Right atrium auricular region (tissue), 2 donors: ENCODE results near the gene TM9SF4. TPM values are rescaled to one million over a fixed set of nuclear protein-coding genes. Genes with fewer than 3 reads are reported as not detected.

ENCODE experiments used
- DNase-seq: peaks from one replicate; pipeline ENCODE4 v3.0.0-alpha.2; 2019; ENCODE audit warnings: low spot score
- H3K27ac ChIP-seq, 2 donors: fragments of 200-600 bp; sonication (generic); 1 replicate in 1 of 2; 2 replicates in 1 of 2; pipeline ENCODE4 v1.5.1; 2016 to 2019
- H3K27me3 ChIP-seq, 2 donors: fragments of 200-600 bp; sonication (generic); one replicate each; pipeline versions ENCODE4 v1.5.1 to v1.6.0; 2017 to 2019
- H3K36me3 ChIP-seq: fragments of 200-600 bp; sonication (generic); one replicate; pipeline ENCODE4 v1.5.1; 2016
- H3K4me1 ChIP-seq, 2 donors: fragments of 200-600 bp; sonication (generic); one replicate each; pipeline versions ENCODE4 v1.5.1 to v1.6.0; 2017 to 2019
- H3K4me3 ChIP-seq, 2 donors: fragments of 200-600 bp; sonication (generic); 1 replicate in 1 of 2; 2 replicates in 1 of 2; pipeline ENCODE4 v1.5.1; 2017 to 2019; ENCODE audit warnings: mild to moderate bottlenecking in 1 of 2, moderate library complexity in 1 of 2
- H3K9me3 ChIP-seq, 2 donors: fragments of 200-600 bp; sonication (generic); one replicate each; pipeline ENCODE4 v1.5.1; 2019
- CTCF ChIP-seq, 2 donors: fragments of 200-600 bp; sonication (generic); IDR thresholded peaks; one replicate each; pipeline ENCODE4 v1.5.1; 2019; ENCODE audit warnings: antibody characterized with exemption in 2 of 2
- total RNA-seq, 2 donors: library from RNA; depleted of rRNA; stranded (reverse); fragments of >200 nt; gene quantifications; one replicate each; pipeline ENCODE4 v1.1.0, GENCODE V29; 2016

TM9SF4 gene
- total RNA-seq, 2 donors from 2014 or later = 28.5 to 30.6 TPM

- Histone ChIP-seq H3K36me3 (no peaks in the 10 kb centered on the region), H3K9me3 (no peaks in the 10 kb centered on the region), H3K4me3 (no peak overlapping the region), H3K4me1 (no peaks in the 10 kb centered on the region), H3K27me3 (no peaks in the 10 kb centered on the region), H3K27ac (no peak overlapping the region)
- TF ChIP-seq CTCF (IDR thresholded peaks at IDR 0.05) = no peak
- no peak for DNase-seq
These were observed 10.7 kb upstream of the TM9SF4 start for GRCh38 chr20:32098786-32099185.

GRCh38 chr20:32108814-32109391 is 611 bp upstream of the TM9SF4 start:
- Histone ChIP-seq H3K27me3 (no peaks in the 10 kb centered on the region), H3K27ac (peak overlapping the region; percentile 97 to 99), H3K9me3 (no peaks in the 10 kb centered on the region), H3K36me3 (no peaks in the 10 kb centered on the region), H3K4me1 (peaks cover 0 to 26% of the 10 kb centered on the region in 2 donors), H3K4me3 (peak overlapping the region in 1 of 2 donors; percentile 90)
- no peak for TF ChIP-seq CTCF (IDR thresholded peaks at IDR 0.05)
- DNase-seq = no peak

- TF ChIP-seq CTCF (IDR thresholded peaks at IDR 0.05) = no peak
- peaks cover 0 to 34% of the 10 kb centered on the region in 2 donors for H3K4me1 ChIP-seq
- no peaks in the 10 kb centered on the region for H3K36me3 ChIP-seq
- H3K9me3 ChIP-seq = no peaks in the 10 kb centered on the region
- H3K4me3 ChIP-seq = peak overlapping the region; percentile 90 to 99
- no peaks in the 10 kb centered on the region for H3K27me3 ChIP-seq
- H3K27ac ChIP-seq = peak overlapping the region; percentile 97 to 99
- DNase-seq = no peak
These were observed 725 bp downstream of the TM9SF4 start for GRCh38 chr20:32110173-32110704.

- Histone ChIP-seq H3K9me3 (no peaks in the 10 kb centered on the region), H3K4me1 (peaks cover 0 to 34% of the 10 kb centered on the region in 2 donors), H3K4me3 (peak overlapping the region; percentile 90 to 99), H3K27ac (peak overlapping the region in 1 of 2 donors; percentile 97), H3K36me3 (no peaks in the 10 kb centered on the region), H3K27me3 (no peaks in the 10 kb centered on the region)
- no peak for TF ChIP-seq CTCF (IDR thresholded peaks at IDR 0.05)
- DNase-seq = no peak
These were observed 1.2 kb downstream of the TM9SF4 start for GRCh38 chr20:32110727-32111126.

GRCh38 chr20:32111156-32111686 is 1.7 kb downstream of the TM9SF4 start:
- DNase-seq = no peak
- TF ChIP-seq CTCF (IDR thresholded peaks at IDR 0.05) = no peak
- no peak overlapping the region for H3K4me3 ChIP-seq
- H3K27me3 ChIP-seq = no peaks in the 10 kb centered on the region
- no peaks in the 10 kb centered on the region for H3K36me3 ChIP-seq
- H3K9me3 ChIP-seq = no peaks in the 10 kb centered on the region
- no peak overlapping the region for H3K27ac ChIP-seq
- peaks cover 0 to 37% of the 10 kb centered on the region in 2 donors for H3K4me1 ChIP-seq
